MCF 10A (cell line): Measurements from ENCODE around the gene KLF13. TPM values are rescaled to one million over a fixed set of nuclear protein-coding genes. Genes with fewer than 3 reads are reported as not detected.
A peak's percentile ranks its signal among the peaks of the same experiment; 100 is the strongest.

Source experiments
- Bru-seq: library from RNA; stranded (reverse); fragments of 400-500 nt; gene quantifications from one replicate; lab custom pipeline; 2021; lab: Mats Ljungman, UMichigan
- BruChase-seq, 2 experiments: library from RNA; stranded (reverse); fragments of 400-500 nt; gene quantifications; one replicate each; lab custom pipeline; 2021; lab: Mats Ljungman, UMichigan
- BruUV-seq: library from RNA; stranded (reverse); fragments of 400-500 nt; replicated peaks from 2 replicates; lab custom pipeline; 2021; lab: Mats Ljungman, UMichigan
- CTCF ChIA-PET: fragments of 300-600 bp; sonication (Branson Sonifier 250); formaldehyde crosslinking; extraction: SDS; loops from one replicate; lab custom pipeline; 2021; ENCODE audit warnings: antibody characterized with exemption, inconsistent platforms; lab: Yijun Ruan, JAX
- POLR2A ChIA-PET: fragments of 300-600, 350-650 bp; sonication (Branson Sonifier 250); formaldehyde crosslinking; extraction: SDS; loops from one replicate; lab custom pipeline; 2020; ENCODE audit warnings: antibody characterized with exemption, inconsistent platforms; lab: Yijun Ruan, JAX
- DNase-seq: peaks from one replicate; pipeline ENCODE4 v3.0.0-alpha.2; 2018; ENCODE audit not compliant: unreplicated experiment
- H3K27ac Mint-ChIP-seq: one replicate; pipeline ENCODE4 v1.8.0; 2022; ENCODE audit warnings: mild to moderate bottlenecking, low read depth, mixed read lengths; ENCODE audit not compliant: unreplicated experiment
- H3K27me3 Mint-ChIP-seq: one replicate; pipeline ENCODE4 v1.8.0; 2022; ENCODE audit warnings: mixed read lengths; ENCODE audit not compliant: insufficient read depth, unreplicated experiment
- H3K36me3 Mint-ChIP-seq: one replicate; pipeline ENCODE4 v1.8.0; 2022; ENCODE audit warnings: mild to moderate bottlenecking, moderate library complexity, mixed read lengths; ENCODE audit not compliant: insufficient read depth, unreplicated experiment
- H3K4me1 Mint-ChIP-seq: one replicate; pipeline ENCODE4 v1.8.0; 2022; ENCODE audit warnings: mixed read lengths; ENCODE audit not compliant: insufficient read depth, unreplicated experiment
- H3K4me3 Mint-ChIP-seq: one replicate; pipeline ENCODE4 v1.8.0; 2022; ENCODE audit warnings: mild to moderate bottlenecking, moderate library complexity, mixed read lengths; ENCODE audit not compliant: unreplicated experiment
- H3K9me3 Mint-ChIP-seq: one replicate; pipeline ENCODE4 v1.8.0; 2022; ENCODE audit warnings: mixed read lengths; ENCODE audit not compliant: unreplicated experiment
- CTCF ChIP-seq: fragments of 200-600 bp; IDR thresholded peaks from one replicate; pipeline ENCODE4 v1.8.0; 2022; ENCODE audit warnings: antibody characterized with exemption, mild to moderate bottlenecking; ENCODE audit not compliant: unreplicated experiment
- intact Hi-C: fragments of 100-400 bp; cut with micrococcal nuclease; formaldehyde crosslinking; loops from 2 replicates; pipeline ENCODE4 v1.14.1; 2022
- long read RNA-seq: library from polyadenylated mRNA; stranded (forward); transcript quantifications from one replicate; pipeline ENCODE4 v2.0.0, GENCODE V29; 2022
- total RNA-seq: library from RNA; stranded (reverse); gene quantifications from 2 replicates; pipeline ENCODE4 v1.2.3, GENCODE V29; 2022

The KLF13 gene
- total RNA-seq (83.1 and 110 TPM in 2 replicates), Bru-seq, nascent RNA (percentile 80 among the genes with signal in this experiment), BruChase-seq, experiment 1, labeled RNA remaining after a 6-hour chase (percentile 95 among the genes with signal in this experiment), BruChase-seq, experiment 2, labeled RNA remaining after a 2-hour chase (percentile 88 among the genes with signal in this experiment)
- long read RNA-seq, full-length matches to known transcripts = 6 of 19 reads
- long read RNA-seq, partial matches to known transcripts = 0 of 19 reads
- long read RNA-seq, other reads (novel, unspliced or antisense) = 13 of 19 reads

GRCh38 chr15:31326156-31326874, at the start of gene KLF13:
KLF13 (plus strand) TSS chr15:31326835; CDS start chr15:31327213, 378 bp downstream.
- Mint-ChIP-seq H3K4me1 (peaks cover 20% of the 10 kb centered on the region), H3K9me3 (no peaks in the 10 kb centered on the region), H3K36me3 (peaks cover 16% of the 10 kb centered on the region), H3K4me3 (peak within 1 kb of the TSS; percentile 95), H3K27me3 (no peaks in the 10 kb centered on the region), H3K27ac (peak within 1 kb of the TSS; percentile 46)
- ChIA-PET CTCF (interaction anchor here (0.6 to 3.3 kb wide), 5 partner anchors 108 to 164 kb away, joined by 3 to 16 read pairs (median 7); no protein-coding TSS in a partner anchor), POLR2A (interaction anchor here (0.6 to 5.1 kb wide), 26 partner anchors 9 to 679 kb away, joined by 3 to 59 read pairs (median 4); partner anchors contain the start of gene MTMR10)
- intact Hi-C loops = loop anchor here (1.0 to 5.0 kb wide), 5 partner anchors 36 to 111 kb away; no protein-coding TSS in a partner anchor
- DNase-seq = peak; percentile 97
- no peak for TF ChIP-seq CTCF
- BruUV-seq = no TSS peak

- intact Hi-C loops = no loop called here
- Mint-ChIP-seq H3K27me3 (no peaks in the 10 kb centered on the region), H3K4me1 (peaks cover 15% of the 10 kb centered on the region), H3K4me3 (no peak overlapping the region), H3K9me3 (no peaks in the 10 kb centered on the region), H3K36me3 (no peaks in the 10 kb centered on the region), H3K27ac (no peak overlapping the region)
- ChIA-PET POLR2A (interaction anchor here (0.5 kb wide), 1 partner anchor 13 kb away, joined by 3 read pairs; no protein-coding TSS in a partner anchor), CTCF (no interaction called here)
- no peak for DNase-seq
- no peak for TF ChIP-seq CTCF
- no TSS peak for BruUV-seq
These were observed 49.1 kb upstream of the KLF13 start for GRCh38 chr15:31277335-31278060.

GRCh38 chr15:31278061-31278445, 48.6 kb upstream of the KLF13 start:
- Mint-ChIP-seq H3K4me3 (no peak overlapping the region), H3K4me1 (peaks cover 15% of the 10 kb centered on the region), H3K36me3 (no peaks in the 10 kb centered on the region), H3K27me3 (no peaks in the 10 kb centered on the region), H3K27ac (no peak overlapping the region), H3K9me3 (no peaks in the 10 kb centered on the region)
- intact Hi-C loops = no loop called here
- ChIA-PET POLR2A (no interaction called here), CTCF (no interaction called here)
- DNase-seq = no peak
- BruUV-seq = no TSS peak
- TF ChIP-seq CTCF = no peak
